HEK293 (cell line): Measurements from ENCODE around the gene ADAM19.

Experiments used
- CTCF ChIA-PET: fragments of 350-600 bp; formaldehyde crosslinking; extraction: SDS; loops from one replicate; lab custom pipeline; 2021; ENCODE audit warnings: antibody characterized with exemption; lab: Yijun Ruan, JAX
- POLR2A ChIA-PET: fragments of 300-600 bp; formaldehyde crosslinking; extraction: SDS; loops from one replicate; lab custom pipeline; 2020; ENCODE audit warnings: antibody characterized with exemption, inconsistent platforms; lab: Yijun Ruan, JAX
- H3K27ac ChIP-seq: fragments of 200-500 bp; sonication (Bioruptor generic); 2 replicates; pipeline ENCODE4 v1.5.1; 2014; ENCODE audit warnings: low read depth, low read length, control low read depth, inconsistent platforms; ENCODE audit errors: extremely low read depth
- H3K36me3 ChIP-seq, 2 experiments: fragments of 200-500 bp in 1 of 2; sonication (Bioruptor generic) in 1 of 2; 1 replicate in 1 of 2; 2 replicates in 1 of 2; pipeline ENCODE4 v1.5.1; 2014 to 2017; ENCODE audit warnings: inconsistent platforms in 2 of 2, low read length in 2 of 2; ENCODE audit not compliant: control insufficient read depth in 2 of 2, insufficient read depth in 1 of 2
- H3K4me1 ChIP-seq: fragments of 200-500 bp; sonication (Bioruptor generic); 2 replicates; pipeline ENCODE4 v1.5.1; 2014; ENCODE audit warnings: mild to moderate bottlenecking, low read length, inconsistent platforms; ENCODE audit not compliant: control insufficient read depth, insufficient read depth
- H3K4me3 ChIP-seq: 2 replicates; pipeline ENCODE4 v1.5.1; 2011; ENCODE audit warnings: low read depth, mild to moderate bottlenecking, control low read depth, low read length, moderate library complexity
- H3K9me3 ChIP-seq: fragments of 200-500 bp; sonication (Bioruptor generic); 2 replicates; pipeline ENCODE4 v1.5.1; 2014; ENCODE audit warnings: low read depth, low read length, inconsistent platforms; ENCODE audit not compliant: control insufficient read depth, insufficient read depth
- AEBP2 ChIP-seq: fragments of 450-650 bp; formaldehyde crosslinking; IDR thresholded peaks from 2 replicates; pipeline ENCODE4 v1.5.1; 2016; ENCODE audit warnings: missing biosample characterization, missing genetic modification characterization, borderline replicate concordance
- CTCF ChIP-seq: fragments of 450-650 bp; formaldehyde crosslinking; IDR thresholded peaks from 2 replicates; pipeline ENCODE4 v1.5.1; 2016; ENCODE audit warnings: missing biosample characterization, missing genetic modification characterization
- GLI2 ChIP-seq: fragments of 450-650 bp; formaldehyde crosslinking; IDR thresholded peaks from 2 replicates; pipeline ENCODE4; 2017; ENCODE audit warnings: missing biosample characterization, missing genetic modification characterization, low read depth, borderline replicate concordance
- GLI4 ChIP-seq: fragments of 450-650 bp; formaldehyde crosslinking; IDR thresholded peaks from 2 replicates; pipeline ENCODE4 v1.5.1; 2016; ENCODE audit warnings: missing biosample characterization, missing genetic modification characterization
- KLF17 ChIP-seq: fragments of 450-650 bp; formaldehyde crosslinking; IDR thresholded peaks from 2 replicates; pipeline ENCODE4 v1.5.1; 2016; ENCODE audit warnings: missing biosample characterization, missing genetic modification characterization
- ZBTB20 ChIP-seq: fragments of 450-650 bp; formaldehyde crosslinking; IDR thresholded peaks from 2 replicates; pipeline ENCODE4 v1.5.1; 2016; ENCODE audit warnings: missing biosample characterization, missing genetic modification characterization
- ZNF114 ChIP-seq: fragments of 450-650 bp; formaldehyde crosslinking; IDR thresholded peaks from 2 replicates; pipeline ENCODE4 v1.5.0; 2017; ENCODE audit warnings: missing biosample characterization, missing genetic modification characterization
- ZNF202 ChIP-seq: fragments of 450-650 bp; formaldehyde crosslinking; IDR thresholded peaks from 2 replicates; pipeline ENCODE4 v1.5.1; 2016; ENCODE audit warnings: missing biosample characterization, missing genetic modification characterization, borderline replicate concordance
- ZNF221 ChIP-seq: fragments of 450-650 bp; formaldehyde crosslinking; IDR thresholded peaks from 2 replicates; pipeline ENCODE4 v1.5.1; 2017; ENCODE audit warnings: missing biosample characterization, missing genetic modification characterization, borderline replicate concordance
- ZNF266 ChIP-seq: fragments of 450-650 bp; formaldehyde crosslinking; IDR thresholded peaks from 2 replicates; pipeline ENCODE4 v1.5.1; 2016; ENCODE audit warnings: missing biosample characterization, missing genetic modification characterization, low read depth
- ZNF292 ChIP-seq: fragments of 450-650 bp; formaldehyde crosslinking; IDR thresholded peaks from 2 replicates; pipeline ENCODE4 v1.5.1; 2016; ENCODE audit warnings: low read depth, missing biosample characterization, missing genetic modification characterization, borderline replicate concordance
- ZNF354C ChIP-seq: fragments of 450-650 bp; formaldehyde crosslinking; IDR thresholded peaks from 2 replicates; pipeline ENCODE4 v1.5.1; 2016; ENCODE audit warnings: missing biosample characterization, missing genetic modification characterization, low read depth, borderline replicate concordance
- ZNF362 ChIP-seq: fragments of 450-650 bp; formaldehyde crosslinking; IDR thresholded peaks from 2 replicates; pipeline ENCODE4 v1.5.1; 2016; ENCODE audit warnings: missing biosample characterization, missing genetic modification characterization
- ZNF433 ChIP-seq: fragments of 450-650 bp; formaldehyde crosslinking; IDR thresholded peaks from 2 replicates; pipeline ENCODE4 v1.5.1; 2016; ENCODE audit warnings: missing biosample characterization, missing genetic modification characterization, low read depth
- ZNF596 ChIP-seq: fragments of 450-650 bp; IDR thresholded peaks from 2 replicates; pipeline ENCODE4 v1.5.0; 2018; ENCODE audit warnings: missing biosample characterization, mild to moderate bottlenecking, missing genetic modification characterization, moderate library complexity
- ZNF624 ChIP-seq: fragments of 450-650 bp; formaldehyde crosslinking; IDR thresholded peaks from 2 replicates; pipeline ENCODE4 v1.5.1; 2017; ENCODE audit warnings: missing biosample characterization, missing genetic modification characterization
- ZNF658 ChIP-seq: fragments of 450-650 bp; formaldehyde crosslinking; IDR thresholded peaks from 2 replicates; pipeline ENCODE4; 2016; ENCODE audit warnings: missing biosample characterization, missing genetic modification characterization
- ZSCAN23 ChIP-seq: fragments of 450-650 bp; formaldehyde crosslinking; IDR thresholded peaks from 2 replicates; pipeline ENCODE4 v1.5.1; 2016; ENCODE audit warnings: missing biosample characterization, missing genetic modification characterization
- TF ChIP-seq, protein P1 (sequence below): sonication (generic); formaldehyde crosslinking; IDR thresholded peaks from 2 replicates; pipeline ENCODE4 v1.8.1; 2022; ENCODE audit warnings: mild to moderate bottlenecking, moderate library complexity, missing genetic modification reagents
- TF ChIP-seq, protein P2 (sequence below): fragments of 450-650 bp; formaldehyde crosslinking; IDR thresholded peaks from 2 replicates; pipeline ENCODE4 v1.5.1; 2016; ENCODE audit warnings: missing biosample characterization, missing genetic modification characterization
- TF ChIP-seq, protein P3 (sequence below): fragments of 450-650 bp; IDR thresholded peaks from 2 replicates; pipeline ENCODE4 v1.5.1; 2018; ENCODE audit warnings: missing biosample characterization, mild to moderate bottlenecking, missing genetic modification characterization

ADAM19 gene

DNA sequence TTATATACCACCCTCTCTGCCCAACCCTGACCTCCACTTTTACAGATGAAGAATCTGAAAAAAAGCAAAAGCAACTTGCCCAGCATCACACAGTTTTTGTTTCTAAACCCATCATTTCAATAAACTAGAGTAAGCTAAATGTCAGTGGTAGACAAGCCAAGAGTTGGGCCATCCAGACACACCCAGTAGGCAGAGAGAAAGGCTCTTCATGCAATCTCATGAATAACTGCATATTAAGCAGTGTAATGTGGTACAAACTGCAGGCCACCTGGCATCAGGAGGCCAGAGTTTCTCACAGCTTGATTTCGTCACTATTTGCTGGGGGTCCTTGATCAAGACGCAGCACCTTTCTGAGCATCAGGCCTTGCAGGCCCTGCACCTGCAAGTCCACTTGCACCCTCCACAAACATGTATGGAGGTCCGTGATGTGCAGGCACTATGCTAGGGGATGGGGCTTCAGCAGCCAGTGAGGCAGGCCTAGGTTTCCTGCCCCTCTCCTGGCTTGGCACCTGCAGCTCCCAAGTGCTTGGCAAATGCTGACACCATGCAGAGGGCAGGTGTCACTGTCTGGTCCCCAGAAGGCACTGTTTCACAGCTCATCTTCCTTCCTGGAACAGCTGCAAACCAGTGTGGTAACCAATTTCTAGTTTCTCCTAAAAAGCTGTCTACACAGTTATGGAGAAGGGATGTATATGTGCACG, 29.8 kb downstream of the ADAM19 start (continued):
- TF ChIP-seq KLF17 (tag by site-specific recombination) (no peak), AEBP2 (no peak), ZBTB20 (tag by site-specific recombination) (no peak), ZNF221 (tag by site-specific recombination) (no peak)
- TF ChIP-seq, all 188 proteins: peak for 0

DNA sequence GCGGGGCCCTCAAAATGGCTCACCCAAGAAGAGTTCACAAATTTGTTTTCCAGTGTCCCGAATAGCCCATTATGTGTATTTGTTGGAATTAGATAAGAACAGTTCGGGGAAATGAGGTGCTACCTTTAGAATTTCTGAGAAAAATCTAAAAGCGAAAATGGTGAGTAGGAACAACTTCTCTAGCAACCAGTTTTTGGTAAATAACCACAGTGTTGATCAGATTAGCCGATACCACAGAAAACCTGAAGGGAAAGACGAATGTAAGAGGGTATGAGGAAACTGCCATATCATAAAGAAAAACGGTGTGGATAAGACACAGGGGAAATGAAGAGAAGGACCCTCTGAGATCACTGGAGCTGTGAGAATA, 31.0 kb downstream of the ADAM19 start:
- Histone ChIP-seq H3K9me3 (no peaks in the 10 kb centered on the region), H3K36me3 (no peaks in the 10 kb centered on the region), H3K4me3 (no peak overlapping the region), H3K4me1 (no peaks in the 10 kb centered on the region), H3K27ac (no peak overlapping the region)
- POLR2A ChIA-PET, result no interaction called here
- TF ChIP-seq ZNF658 (tag by site-specific recombination) (no peak), GLI2 (tag by site-specific recombination) (no peak), ZNF292 (tag by site-specific recombination) (no peak), ZNF266 (tag by site-specific recombination) (no peak), ZNF596 (tag by site-specific recombination) (no peak), ZNF362 (no peak), ZSCAN23 (no peak), ZNF433 (tag by site-specific recombination) (no peak)
- TF ChIP-seq, protein P1, sequence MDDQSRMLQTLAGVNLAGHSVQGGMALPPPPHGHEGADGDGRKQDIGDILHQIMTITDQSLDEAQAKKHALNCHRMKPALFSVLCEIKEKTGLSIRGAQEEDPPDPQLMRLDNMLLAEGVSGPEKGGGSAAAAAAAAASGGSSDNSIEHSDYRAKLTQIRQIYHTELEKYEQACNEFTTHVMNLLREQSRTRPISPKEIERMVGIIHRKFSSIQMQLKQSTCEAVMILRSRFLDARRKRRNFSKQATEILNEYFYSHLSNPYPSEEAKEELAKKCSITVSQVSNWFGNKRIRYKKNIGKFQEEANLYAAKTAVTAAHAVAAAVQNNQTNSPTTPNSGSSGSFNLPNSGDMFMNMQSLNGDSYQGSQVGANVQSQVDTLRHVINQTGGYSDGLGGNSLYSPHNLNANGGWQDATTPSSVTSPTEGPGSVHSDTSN (CRISPR knock-in tag), result no peak
- CTCF ChIA-PET, result no interaction called here

GRCh38 chr5:157543825-157544622, 31.6 kb downstream of the ADAM19 start:
- POLR2A ChIA-PET, result no interaction called here
- H3K4me1 ChIP-seq, result no peaks in the 10 kb centered on the region
- TF ChIP-seq ZNF202, result no peak
- TF ChIP-seq, protein P2, sequence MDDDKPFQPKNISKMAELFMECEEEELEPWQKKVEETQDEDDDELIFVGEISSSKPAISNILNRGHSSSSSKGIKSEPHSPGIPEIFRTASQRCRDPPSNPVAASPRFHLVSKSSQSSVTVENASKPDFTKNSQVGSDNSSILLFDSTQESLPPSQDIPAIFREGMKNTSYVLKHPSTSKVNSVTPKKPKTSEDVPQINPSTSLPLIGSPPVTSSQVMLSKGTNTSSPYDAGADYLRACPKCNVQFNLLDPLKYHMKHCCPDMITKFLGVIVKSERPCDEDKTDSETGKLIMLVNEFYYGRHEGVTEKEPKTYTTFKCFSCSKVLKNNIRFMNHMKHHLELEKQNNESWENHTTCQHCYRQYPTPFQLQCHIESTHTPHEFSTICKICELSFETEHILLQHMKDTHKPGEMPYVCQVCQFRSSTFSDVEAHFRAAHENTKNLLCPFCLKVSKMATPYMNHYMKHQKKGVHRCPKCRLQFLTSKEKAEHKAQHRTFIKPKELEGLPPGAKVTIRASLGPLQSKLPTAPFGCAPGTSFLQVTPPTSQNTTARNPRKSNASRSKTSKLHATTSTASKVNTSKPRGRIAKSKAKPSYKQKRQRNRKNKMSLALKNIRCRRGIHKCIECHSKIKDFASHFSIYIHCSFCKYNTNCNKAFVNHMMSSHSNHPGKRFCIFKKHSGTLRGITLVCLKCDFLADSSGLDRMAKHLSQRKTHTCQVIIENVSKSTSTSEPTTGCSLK (tag by site-specific recombination), result no peak
- no peak for TF ChIP-seq GLI4 (tag by site-specific recombination)
- TF ChIP-seq CTCF (tag by site-specific recombination), result no peak
- no peak for TF ChIP-seq ZNF114
- TF ChIP-seq, protein P3, sequence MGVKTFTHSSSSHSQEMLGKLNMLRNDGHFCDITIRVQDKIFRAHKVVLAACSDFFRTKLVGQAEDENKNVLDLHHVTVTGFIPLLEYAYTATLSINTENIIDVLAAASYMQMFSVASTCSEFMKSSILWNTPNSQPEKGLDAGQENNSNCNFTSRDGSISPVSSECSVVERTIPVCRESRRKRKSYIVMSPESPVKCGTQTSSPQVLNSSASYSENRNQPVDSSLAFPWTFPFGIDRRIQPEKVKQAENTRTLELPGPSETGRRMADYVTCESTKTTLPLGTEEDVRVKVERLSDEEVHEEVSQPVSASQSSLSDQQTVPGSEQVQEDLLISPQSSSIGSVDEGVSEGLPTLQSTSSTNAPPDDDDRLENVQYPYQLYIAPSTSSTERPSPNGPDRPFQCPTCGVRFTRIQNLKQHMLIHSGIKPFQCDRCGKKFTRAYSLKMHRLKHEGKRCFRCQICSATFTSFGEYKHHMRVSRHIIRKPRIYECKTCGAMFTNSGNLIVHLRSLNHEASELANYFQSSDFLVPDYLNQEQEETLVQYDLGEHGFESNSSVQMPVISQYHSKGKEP (tag by site-specific recombination), result no peak
- no peak for TF ChIP-seq ZNF624
- no peak for TF ChIP-seq ZNF354C

More at GRCh38 chr5:157543825-157544622, 31.6 kb downstream of the ADAM19 start:
- Histone ChIP-seq H3K9me3 (no peaks in the 10 kb centered on the region), H3K27ac (no peak overlapping the region), H3K4me3 (no peak overlapping the region), H3K36me3 (no peaks in the 10 kb centered on the region)
- CTCF ChIA-PET, result interaction anchor here (0.6 kb wide), 1 partner anchor 69 kb away, joined by 3 read pairs; no protein-coding TSS in a partner anchor
